GM21381 (cell line): ENCODE results near the gene AQP3.
"Not testable (repeated sequence)": the region's sequence is repeated elsewhere in the genome, so short reads cannot be mapped to it uniquely, and the experiment has no call there.

Experiments
- ATAC-seq: cut with Tn5 transposase; IDR thresholded peaks from one replicate; pipeline ENCODE4 v1.9.1; 2021; ENCODE audit warnings: mild to moderate bottlenecking, moderate library complexity; ENCODE audit not compliant: unreplicated experiment

AQP3 gene

DNA sequence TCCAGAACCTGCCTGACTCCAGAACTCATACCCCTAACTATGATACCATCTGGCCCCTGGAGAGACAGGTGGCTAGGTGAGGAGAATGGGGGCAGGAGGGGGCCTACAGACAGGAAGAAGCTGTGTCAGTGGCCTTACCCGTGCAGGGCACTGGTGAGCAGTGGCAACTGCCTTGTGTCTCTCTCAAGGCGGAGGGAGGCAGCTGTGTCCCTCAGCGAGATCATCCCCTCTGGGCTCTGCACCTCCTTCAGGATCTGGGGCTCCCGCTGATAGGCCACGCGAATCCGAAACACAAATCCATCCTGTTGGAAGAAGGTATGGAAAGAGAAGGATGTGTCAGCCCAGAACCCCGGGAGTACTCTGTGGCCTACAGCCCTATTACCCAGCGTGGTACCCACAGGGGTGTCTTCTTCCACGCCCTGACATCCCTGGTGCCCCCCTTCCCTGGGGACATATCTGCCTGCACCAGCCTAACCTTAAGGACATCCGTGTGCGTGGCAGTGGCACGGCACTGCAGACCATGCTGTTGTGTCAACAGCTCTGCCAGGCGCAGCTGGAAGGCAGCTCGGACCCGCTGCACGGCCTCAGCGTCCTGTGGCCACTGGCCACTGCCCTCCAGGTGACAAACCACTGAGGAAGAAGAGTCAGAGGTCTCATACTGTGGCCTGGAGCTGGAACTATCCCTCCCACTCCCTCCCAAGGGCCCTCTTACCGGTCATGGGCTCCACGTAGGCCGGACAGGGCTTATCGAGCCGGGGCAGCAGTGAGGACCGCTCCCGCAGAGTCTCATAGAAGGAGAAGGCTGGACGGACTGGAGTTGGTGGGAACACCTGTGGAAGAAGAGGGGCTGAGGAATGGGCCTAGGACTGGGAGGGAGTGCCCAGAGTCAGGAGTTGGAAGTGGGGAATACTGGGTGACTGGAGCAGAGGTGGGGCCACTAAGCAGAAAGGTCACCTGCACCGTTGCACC is 18.5 kb upstream of the AQP3 start:
- ATAC-seq = no peak

- ATAC-seq = no peak
Measured at GRCh38 chr9:33465096-33465495, 17.7 kb upstream of the AQP3 start.

DNA sequence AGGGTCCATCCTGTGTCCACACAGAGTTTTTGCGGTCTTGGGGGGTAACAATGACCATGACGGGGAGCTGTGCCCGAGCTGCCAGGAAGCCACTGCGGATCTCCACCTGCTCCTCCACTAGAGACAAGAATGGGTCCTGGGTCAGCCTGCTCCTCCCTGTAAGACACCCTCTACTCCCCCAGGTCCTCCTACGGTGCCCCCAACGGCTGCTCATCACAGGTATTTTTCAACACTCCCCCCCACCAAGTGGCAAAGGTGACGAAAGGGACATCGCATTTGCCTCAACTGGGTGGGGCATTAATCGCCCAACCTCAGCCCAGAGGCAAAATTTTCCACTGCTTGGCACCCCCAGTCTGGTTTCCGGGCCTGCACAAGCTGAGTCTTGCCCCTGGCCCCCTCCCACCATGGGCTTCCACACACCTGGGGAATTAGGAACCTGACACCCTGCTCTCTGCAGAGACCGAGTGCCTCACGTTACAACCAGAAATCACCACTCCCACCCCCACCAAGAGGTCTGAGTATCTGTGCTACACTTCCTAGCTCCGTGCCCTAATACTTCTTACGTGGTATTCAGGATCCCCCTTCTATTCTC is 16.7 kb upstream of the AQP3 start:
- no peak for ATAC-seq

- ATAC-seq = no peak
Measured at GRCh38 chr9:33463151-33463550, 15.8 kb upstream of the AQP3 start.

GRCh38 chr9:33461492-33461891 is 14.1 kb upstream of the AQP3 start:
- ATAC-seq = no peak

DNA sequence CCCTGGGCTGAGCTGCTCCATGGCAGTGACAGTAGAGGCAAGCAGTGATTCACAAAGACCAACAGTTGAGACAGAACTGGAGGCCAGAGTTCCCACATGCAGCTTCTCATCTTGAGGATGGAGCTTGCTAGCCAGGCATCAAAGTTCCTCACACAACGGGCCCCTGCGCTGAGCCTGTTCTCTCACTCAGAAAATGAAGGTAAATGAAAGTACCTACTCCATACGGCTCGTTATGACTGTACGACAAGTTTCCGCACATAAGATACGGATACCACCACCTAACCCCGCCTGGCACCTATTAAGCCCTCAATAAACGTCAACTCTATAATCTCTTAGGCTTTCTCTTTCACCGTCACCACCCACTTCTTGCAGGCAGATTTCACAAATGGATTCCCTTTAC is 13.5 kb upstream of the AQP3 start:
- ATAC-seq = no peak

GRCh38 chr9:33459115-33459514 is 11.7 kb upstream of the AQP3 start:
- no peak for ATAC-seq

DNA sequence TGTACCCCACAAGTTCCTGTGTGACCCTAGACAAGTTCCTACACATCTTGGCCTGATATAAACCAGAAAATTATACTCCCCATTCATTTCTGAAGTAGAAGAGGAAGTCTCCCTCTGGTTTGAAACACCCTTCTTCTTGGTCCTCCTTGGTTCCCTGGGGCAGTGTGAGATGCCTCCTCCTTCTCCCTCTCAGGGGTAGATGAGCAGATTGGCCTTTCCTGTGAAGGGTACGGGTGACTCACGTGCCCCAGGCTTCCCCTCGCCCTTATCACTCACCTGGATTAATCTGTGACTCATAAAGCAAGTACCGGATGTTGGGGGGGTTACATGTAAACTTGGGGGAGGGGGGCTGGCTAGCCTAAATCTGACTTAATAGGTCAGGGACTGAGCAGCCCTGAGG is 11.1 kb upstream of the AQP3 start:
- ATAC-seq = peak; percentile 44

DNA sequence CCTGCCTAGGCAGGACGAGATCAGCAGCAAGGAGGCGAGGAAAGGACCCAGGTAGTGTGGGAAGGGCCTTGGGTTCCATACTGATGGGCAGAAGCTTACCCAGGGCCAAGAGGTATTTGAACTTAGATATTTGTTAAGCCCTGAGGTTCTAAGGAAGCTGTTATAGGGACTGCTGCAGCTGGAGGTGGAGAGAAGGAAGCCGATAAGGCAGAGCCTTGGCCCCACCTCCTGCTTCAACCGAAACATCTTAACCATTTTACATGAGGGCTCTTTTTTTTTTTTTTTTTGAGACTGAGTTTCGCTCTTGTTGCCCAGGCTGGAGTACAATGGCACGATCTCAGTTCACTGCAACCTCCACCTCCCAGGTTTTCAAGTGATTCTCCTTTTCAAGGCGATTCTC is 8.6 kb upstream of the AQP3 start:
- ATAC-seq = no peak

GRCh38 chr9:33455456-33455855 is 8.1 kb upstream of the AQP3 start:
- not testable (repeated sequence) for ATAC-seq

GRCh38 chr9:33454661-33455026 is 7.3 kb upstream of the AQP3 start:
- ATAC-seq = not testable (repeated sequence)

DNA sequence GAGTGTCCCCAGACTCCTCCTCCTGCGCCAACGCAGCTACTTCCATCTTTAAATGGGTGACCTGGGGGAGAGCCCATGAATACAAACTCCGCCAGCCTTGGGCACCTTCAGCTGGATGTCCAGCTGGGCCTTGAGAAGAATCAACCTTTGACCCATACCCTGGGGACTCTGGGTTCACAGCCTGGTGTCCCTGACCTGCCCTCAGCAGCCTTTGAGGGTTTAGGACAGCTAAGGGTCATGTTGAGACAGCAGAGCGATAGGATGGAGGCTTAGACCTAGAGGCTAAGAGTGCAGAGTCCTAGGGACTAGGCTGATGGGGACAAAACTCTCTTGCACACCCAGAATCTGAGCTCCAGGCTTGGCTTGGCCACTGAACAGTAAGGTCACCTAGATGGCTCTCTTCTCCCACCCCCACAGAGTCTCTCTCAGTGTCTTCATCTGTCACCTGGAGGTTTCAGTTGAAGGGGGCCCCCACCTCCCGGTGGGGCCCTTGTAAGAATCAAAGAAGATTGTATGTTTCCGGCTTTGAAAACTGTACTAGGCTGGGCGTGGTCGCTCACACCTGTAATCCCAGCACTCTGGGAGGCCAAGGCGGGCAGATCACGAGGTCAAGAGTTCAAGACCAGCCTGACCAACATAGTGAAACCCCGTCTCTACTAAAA is 6.7 kb upstream of the AQP3 start:
- ATAC-seq = no peak

DNA sequence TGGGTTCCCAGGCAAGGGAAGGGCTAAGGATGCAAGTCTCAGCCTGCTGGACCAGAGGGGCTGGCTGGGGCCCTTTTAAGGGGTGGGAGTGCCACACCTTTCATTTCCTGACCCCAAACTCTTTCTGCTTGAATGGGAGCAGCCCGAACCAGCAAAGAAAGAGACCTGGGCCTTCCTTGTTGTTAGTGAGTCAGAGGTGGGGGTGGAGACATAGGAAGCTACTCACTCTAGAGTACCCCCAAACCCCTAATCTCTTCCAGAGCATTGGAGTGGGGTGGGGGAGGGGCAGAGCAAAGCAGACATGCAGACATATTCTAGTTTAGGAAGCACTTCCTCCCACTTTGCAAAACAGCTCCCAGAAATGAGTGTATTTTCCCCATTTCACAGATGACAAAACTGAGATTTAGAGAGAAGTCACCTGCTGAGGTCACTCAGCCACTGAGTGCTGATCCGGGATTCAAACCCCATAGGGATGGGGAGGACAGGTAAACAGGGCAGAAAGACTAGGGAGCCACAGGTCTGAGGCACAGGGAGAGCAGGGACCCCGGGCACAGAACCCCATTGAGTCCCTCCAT is 6.0 kb upstream of the AQP3 start:
- ATAC-seq = no peak

- no peak for ATAC-seq
Measured at GRCh38 chr9:33452828-33453271, 5.5 kb upstream of the AQP3 start.

- ATAC-seq = no peak
Measured at GRCh38 chr9:33450621-33451146, 3.3 kb upstream of the AQP3 start.

DNA sequence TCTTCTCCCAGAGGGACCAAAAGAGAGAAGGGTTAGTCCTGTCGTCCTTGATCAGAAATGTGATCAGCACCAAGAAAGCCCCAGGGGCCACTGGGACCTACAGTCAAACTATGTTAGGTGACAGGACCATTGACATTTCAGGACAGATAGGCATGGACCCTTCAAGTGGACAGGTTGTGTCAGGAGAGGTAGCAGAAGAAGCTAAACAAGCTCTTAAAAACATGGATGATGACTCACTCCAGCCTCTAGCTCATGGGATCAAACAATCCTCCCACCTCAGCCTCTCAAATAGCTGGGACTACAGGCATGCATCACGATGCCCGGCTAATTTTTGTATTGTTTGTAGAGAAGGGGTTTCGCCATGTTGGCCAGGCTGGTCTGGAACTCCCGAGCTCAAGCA is 2.3 kb upstream of the AQP3 start:
- ATAC-seq = no peak

DNA sequence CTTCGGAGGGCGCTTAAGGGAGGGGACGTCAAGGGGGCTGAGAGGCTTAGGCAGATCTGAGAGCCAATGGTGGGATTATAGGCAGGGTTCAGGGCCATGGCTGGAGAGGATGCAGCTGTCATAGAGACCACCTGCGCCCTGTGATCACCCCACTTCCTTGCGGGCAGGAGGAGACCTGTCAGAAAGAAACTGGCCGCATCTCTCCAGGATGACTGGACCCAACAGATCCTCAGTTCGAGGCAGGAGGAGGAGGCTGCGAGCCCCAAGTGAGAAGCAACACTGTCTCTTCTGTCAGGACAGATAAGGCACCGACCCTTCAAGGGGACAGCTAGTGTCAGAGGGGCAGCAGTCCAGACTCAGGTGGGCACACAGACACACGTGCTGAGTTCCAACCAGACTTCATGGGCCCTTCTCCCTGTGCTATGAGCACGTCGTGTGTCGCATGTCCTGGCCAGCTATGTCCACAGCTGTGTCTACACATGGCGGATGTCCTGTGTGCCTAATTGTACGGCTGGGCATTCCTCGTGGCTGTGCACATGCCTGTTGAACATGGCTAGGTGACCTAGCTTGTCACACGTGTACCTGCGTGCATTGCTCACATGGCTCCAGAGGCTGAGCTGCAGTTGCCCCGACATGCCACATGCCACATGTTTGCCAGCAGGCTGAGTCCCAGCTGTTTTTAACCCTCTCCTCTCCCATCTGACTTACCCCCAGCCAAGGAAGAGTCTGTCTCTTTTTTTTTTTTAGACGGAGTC is 583 bp upstream of the AQP3 start:
- no peak for ATAC-seq

- peak; percentile 85 for ATAC-seq
Measured at GRCh38 chr9:33446240-33446945, 1.0 kb downstream of the AQP3 start.

- ATAC-seq = no peak
Measured at GRCh38 chr9:33445389-33446239, 1.8 kb downstream of the AQP3 start.
